Myocyte (in vitro differentiated cells): ENCODE results near the gene KMT5C. TPM values are rescaled to one million over a fixed set of nuclear protein-coding genes. Genes with fewer than 3 reads are reported as not detected.
A peak's percentile ranks its signal among the peaks of the same experiment; 100 is the strongest.

Experiments
- DNase-seq: peaks from one replicate; pipeline ENCODE4 v3.0.0-alpha.2; 2012; ENCODE audit warnings: low read depth
- polyA plus RNA-seq: library from polyadenylated mRNA; unstranded; fragments of >200 nt; gene quantifications from one replicate; pipeline ENCODE4 v1.2.1, GENCODE V29; 2012; ENCODE audit warnings: missing spikeins
- total RNA-seq: library from RNA; depleted of rRNA; stranded (reverse); fragments of >200 nt; gene quantifications from 2 replicates; pipeline ENCODE4 v1.2.3, GENCODE V29; 2014

Gene KMT5C
- total RNA-seq = 17.3 and 28.9 TPM in 2 replicates
- polyA plus RNA-seq = 15.4 TPM

- peak; percentile 100 for DNase-seq
Observed at GRCh38 chr19:55339105-55339888, at the start of gene KMT5C. KMT5C (plus strand) TSS chr19:55339876; CDS start chr19:55341937, 2,061 bp downstream.

GRCh38 chr19:55297267-55297666 is 42.4 kb upstream of the KMT5C start:
- DNase-seq = no peak

- no peak for DNase-seq
Observed at GRCh38 chr19:55299991-55300390, 39.7 kb upstream of the KMT5C start.

- DNase-seq = no peak
Observed at GRCh38 chr19:55300886-55301458, 38.7 kb upstream of the KMT5C start.

GRCh38 chr19:55301459-55302317 is 38.0 kb upstream of the KMT5C start:
- peak; percentile 82 for DNase-seq

- DNase-seq = no peak
Observed at GRCh38 chr19:55302318-55302703, 37.4 kb upstream of the KMT5C start.

GRCh38 chr19:55303477-55303876 is 36.2 kb upstream of the KMT5C start:
- DNase-seq = no peak

- DNase-seq = no peak
Observed at GRCh38 chr19:55304279-55304978, 35.2 kb upstream of the KMT5C start.

GRCh38 chr19:55304980-55305379 is 34.7 kb upstream of the KMT5C start:
- no peak for DNase-seq

GRCh38 chr19:55305491-55305890 is 34.2 kb upstream of the KMT5C start:
- peak; percentile 23 for DNase-seq

GRCh38 chr19:55305983-55306562 is 33.6 kb upstream of the KMT5C start:
- DNase-seq = no peak

- DNase-seq = no peak
Observed at GRCh38 chr19:55306712-55307111, 33.0 kb upstream of the KMT5C start.

GRCh38 chr19:55308281-55308680 is 31.4 kb upstream of the KMT5C start:
- no peak for DNase-seq

- no peak for DNase-seq
Observed at GRCh38 chr19:55309448-55309847, 30.2 kb upstream of the KMT5C start.

- DNase-seq = no peak
Observed at GRCh38 chr19:55310498-55310897, 29.2 kb upstream of the KMT5C start.

- no peak for DNase-seq
Observed at GRCh38 chr19:55311397-55311796, 28.3 kb upstream of the KMT5C start.

- no peak for DNase-seq
Observed at GRCh38 chr19:55311797-55312196, 27.9 kb upstream of the KMT5C start.

- no peak for DNase-seq
Observed at GRCh38 chr19:55312621-55313512, 26.8 kb upstream of the KMT5C start.

GRCh38 chr19:55314396-55314795 is 25.3 kb upstream of the KMT5C start:
- DNase-seq = no peak

GRCh38 chr19:55315956-55316525 is 23.6 kb upstream of the KMT5C start:
- DNase-seq = no peak
